Endothelial cell of umbilical vein (primary cell): ENCODE data around the gene LRG1. TPM values are rescaled to one million over a fixed set of nuclear protein-coding genes. Genes with fewer than 3 reads are reported as not detected.

ENCODE experiments used
- BruUV-seq: library from RNA; stranded (reverse); fragments of 400-500 nt; replicated peaks from 2 replicates; lab custom pipeline; 2021; lab: Mats Ljungman, UMichigan
- CTCF ChIA-PET: fragments of 300-600, 350-600 bp; sonication (Branson Sonifier 250); formaldehyde crosslinking; loops from one replicate; lab custom pipeline; 2021; ENCODE audit warnings: antibody characterized with exemption, inconsistent platforms; lab: Charles Lee
- POLR2A ChIA-PET: fragments of 300-600, 350-600 bp; sonication (Branson Sonifier 250); formaldehyde crosslinking; loops from one replicate; lab custom pipeline; 2021; ENCODE audit warnings: antibody characterized with exemption, inconsistent platforms; lab: Charles Lee
- DNase-seq: peaks from one replicate; pipeline ENCODE4 v3.0.0-alpha.2; 2011; ENCODE audit warnings: low read depth, low spot score
- FAIRE-seq: peaks from 2 replicates; lab custom pipeline; 2011; peaks lifted over from hg19 to GRCh38; lab: Jason Lieb, UNC
- H2AFZ ChIP-seq: 2 replicates; pipeline ENCODE4 v1.6.0; 2012; ENCODE audit warnings: low read depth, low read length, control low read depth, inconsistent platforms
- H3K27ac ChIP-seq: 2 replicates; pipeline ENCODE4 v1.5.1; 2011; ENCODE audit warnings: low read depth, mild to moderate bottlenecking, control low read depth, low read length, moderate library complexity; ENCODE audit not compliant: insufficient read depth
- H3K27me3 ChIP-seq, 2 experiments: 2 replicates each; pipeline versions ENCODE4 v1.6.0 to v1.6.1; 2011; ENCODE audit warnings: low read length in 2 of 2, mixed read lengths in 1 of 2; ENCODE audit not compliant: control insufficient read depth in 2 of 2, insufficient read depth in 2 of 2
- H3K36me3 ChIP-seq, 2 experiments: 2 replicates in 1 of 2; 3 replicates in 1 of 2; pipeline ENCODE4 v1.5.1; 2011; ENCODE audit warnings: low read length in 2 of 2, mild to moderate bottlenecking in 1 of 2, moderate library complexity in 1 of 2; ENCODE audit not compliant: control insufficient read depth in 2 of 2, insufficient read depth in 2 of 2; ENCODE audit errors: extremely low read depth in 1 of 2
- H3K4me1 ChIP-seq: 3 replicates; pipeline ENCODE4 v1.5.1; 2011; ENCODE audit warnings: mild to moderate bottlenecking, low read length; ENCODE audit not compliant: control insufficient read depth, insufficient read depth; ENCODE audit errors: extremely low read depth
- H3K4me2 ChIP-seq: 2 replicates; pipeline ENCODE4 v1.6.1; 2011; ENCODE audit warnings: low read length, control low read depth, mixed read lengths; ENCODE audit not compliant: insufficient read depth
- H3K4me3 ChIP-seq, 3 experiments: fragments of 200-600 bp in 1 of 3; sonication (generic), shearing (Covaris generic) in 1 of 3; replicated peaks in 1 of 3; 2 replicates each; pipeline ENCODE4 v1.5.1; 2011 to 2016; ENCODE audit warnings: control low read depth in 3 of 3, low read length in 3 of 3, mild to moderate bottlenecking in 2 of 3, inconsistent platforms in 1 of 3, low read depth in 1 of 3, moderate library complexity in 1 of 3; ENCODE audit not compliant: insufficient read depth in 1 of 3
- H3K79me2 ChIP-seq: 2 replicates; pipeline ENCODE4 v1.6.0; 2012; ENCODE audit warnings: low read length, inconsistent platforms; ENCODE audit not compliant: control insufficient read depth, insufficient read depth
- H3K9ac ChIP-seq: replicated peaks from 2 replicates; pipeline ENCODE3; 2011; ENCODE audit warnings: low read length, control low read depth; ENCODE audit not compliant: insufficient read depth; ENCODE audit errors: extremely low read depth
- H3K9me1 ChIP-seq: replicated peaks from 3 replicates; pipeline ENCODE4 v1.6.0; 2011; ENCODE audit warnings: mild to moderate bottlenecking, low read length; ENCODE audit not compliant: control insufficient read depth, insufficient read depth; ENCODE audit errors: extremely low read depth
- H3K9me3 ChIP-seq: replicated peaks from 2 replicates; pipeline ENCODE4 v1.5.1; 2012; ENCODE audit warnings: low read length, inconsistent platforms; ENCODE audit not compliant: control insufficient read depth, insufficient read depth
- H4K20me1 ChIP-seq: replicated peaks from 2 replicates; pipeline ENCODE3; 2011; ENCODE audit warnings: mild to moderate bottlenecking, low read length; ENCODE audit not compliant: control insufficient read depth, insufficient read depth; ENCODE audit errors: extremely low read depth
- EZH2 ChIP-seq: IDR thresholded peaks from 2 replicates; pipeline ENCODE4 v1.6.1; 2012; ENCODE audit warnings: borderline replicate concordance, low read depth, mild to moderate bottlenecking, moderate library complexity, low read length, inconsistent platforms; ENCODE audit not compliant: severe bottlenecking
- FOS ChIP-seq: IDR thresholded peaks from 2 replicates; pipeline ENCODE4 v1.6.1; 2011; ENCODE audit warnings: mild to moderate bottlenecking, low read length, moderate library complexity, borderline replicate concordance; ENCODE audit not compliant: insufficient read depth
- GATA2 ChIP-seq: IDR thresholded peaks from 2 replicates; pipeline ENCODE4 v1.7.0; 2011; ENCODE audit warnings: low read depth, mild to moderate bottlenecking, moderate library complexity, mixed read lengths, low read length; ENCODE audit not compliant: insufficient read length, insufficient read depth
- JUN ChIP-seq: IDR thresholded peaks from 2 replicates; pipeline ENCODE4 v1.6.1; 2011; ENCODE audit warnings: borderline replicate concordance, low read depth; ENCODE audit not compliant: insufficient read length, insufficient read depth
- MYC ChIP-seq: IDR thresholded peaks from one replicate; pipeline ENCODE4 v1.6.1; 2011; ENCODE audit warnings: mild to moderate bottlenecking, low read depth, low read length
- POLR2A ChIP-seq: IDR thresholded peaks from 2 replicates; pipeline ENCODE4 v1.6.1; 2012; ENCODE audit warnings: low read depth, mild to moderate bottlenecking, control low read depth, low read length
- POLR2AphosphoS5 ChIP-seq: IDR thresholded peaks from 2 replicates; pipeline ENCODE4 v1.6.1; 2012; ENCODE audit warnings: low read depth, mild to moderate bottlenecking, control low read depth, low read length, moderate library complexity; ENCODE audit not compliant: insufficient read depth
- dilution Hi-C: fragments of 300-500 bp; cut with MboI; formaldehyde crosslinking; loops from one replicate; pipeline ENCODE4 v1.15.0; 2019; ENCODE audit warnings: low sequenced_read_pairs; ENCODE audit not compliant: extremely low pct_ligation_motif_present
- intact Hi-C: fragments of 100-400 bp; cut with micrococcal nuclease; formaldehyde crosslinking; loops from one replicate; pipeline ENCODE4 v1.10.0; 2022
- polyA plus RNA-seq, 4 experiments: library from polyadenylated mRNA; depleted of rRNA in 3 of 4; stranded (reverse) in 3 of 4; unstranded in 1 of 4; fragments of >200 nt; gene quantifications; 2 replicates each; pipeline versions ENCODE4 v1.2.1 to v1.2.3, GENCODE V29; 2011 to 2012; ENCODE audit warnings: missing spikeins in 1 of 4
- total RNA-seq: library from RNA; stranded (reverse); gene quantifications from 2 replicates; pipeline ENCODE4 v1.2.3, GENCODE V29; 2021
- TF ChIP-seq, protein P1 (sequence below): IDR thresholded peaks from 2 replicates; pipeline ENCODE4 v1.6.1; 2011; ENCODE audit not compliant: insufficient read depth, insufficient read length
- TF ChIP-seq, protein P2 (sequence below), 2 donors: IDR thresholded peaks; 1 replicate in 1 of 2; 2 replicates in 1 of 2; pipeline ENCODE4 v1.5.1; 2011; ENCODE audit warnings: low read length in 2 of 2, mild to moderate bottlenecking in 2 of 2, moderate library complexity in 2 of 2, control low read depth in 1 of 2, inconsistent platforms in 1 of 2, low read depth in 1 of 2; ENCODE audit not compliant: insufficient read depth in 1 of 2; ENCODE audit errors: extremely low read depth in 1 of 2

The LRG1 gene
- total and polyA plus RNA-seq, 2 donors (not counting 3 experiments of a cell fraction or from before 2014, with no cell fraction given), result 0.21 to 0.31 TPM

DNA sequence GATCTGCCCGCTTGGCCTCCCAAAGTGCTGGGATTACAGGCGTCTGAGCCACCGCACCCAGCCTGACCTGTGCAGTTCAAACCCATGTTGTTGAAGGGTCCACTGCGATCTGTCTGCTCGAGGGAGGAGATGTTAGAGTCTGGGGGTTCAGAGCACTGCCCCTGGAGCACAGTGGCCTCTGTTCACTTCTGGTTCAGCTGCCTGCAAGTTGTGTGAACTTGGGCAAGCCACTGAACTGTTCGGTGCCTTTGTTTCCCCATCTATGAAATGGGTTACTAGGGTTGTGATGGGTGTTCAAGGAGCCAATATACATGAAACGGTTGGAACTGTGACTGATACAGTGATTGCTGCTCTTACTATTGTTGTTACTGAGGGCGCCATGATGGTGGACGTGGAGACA, 6.5 kb downstream of the LRG1 start:
- intact Hi-C loops (no loop called here), dilution Hi-C loops (no loop called here)
- TF ChIP-seq, protein P1, sequence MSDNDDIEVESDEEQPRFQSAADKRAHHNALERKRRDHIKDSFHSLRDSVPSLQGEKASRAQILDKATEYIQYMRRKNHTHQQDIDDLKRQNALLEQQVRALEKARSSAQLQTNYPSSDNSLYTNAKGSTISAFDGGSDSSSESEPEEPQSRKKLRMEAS, result no peak
- TF ChIP-seq, protein P2, sequence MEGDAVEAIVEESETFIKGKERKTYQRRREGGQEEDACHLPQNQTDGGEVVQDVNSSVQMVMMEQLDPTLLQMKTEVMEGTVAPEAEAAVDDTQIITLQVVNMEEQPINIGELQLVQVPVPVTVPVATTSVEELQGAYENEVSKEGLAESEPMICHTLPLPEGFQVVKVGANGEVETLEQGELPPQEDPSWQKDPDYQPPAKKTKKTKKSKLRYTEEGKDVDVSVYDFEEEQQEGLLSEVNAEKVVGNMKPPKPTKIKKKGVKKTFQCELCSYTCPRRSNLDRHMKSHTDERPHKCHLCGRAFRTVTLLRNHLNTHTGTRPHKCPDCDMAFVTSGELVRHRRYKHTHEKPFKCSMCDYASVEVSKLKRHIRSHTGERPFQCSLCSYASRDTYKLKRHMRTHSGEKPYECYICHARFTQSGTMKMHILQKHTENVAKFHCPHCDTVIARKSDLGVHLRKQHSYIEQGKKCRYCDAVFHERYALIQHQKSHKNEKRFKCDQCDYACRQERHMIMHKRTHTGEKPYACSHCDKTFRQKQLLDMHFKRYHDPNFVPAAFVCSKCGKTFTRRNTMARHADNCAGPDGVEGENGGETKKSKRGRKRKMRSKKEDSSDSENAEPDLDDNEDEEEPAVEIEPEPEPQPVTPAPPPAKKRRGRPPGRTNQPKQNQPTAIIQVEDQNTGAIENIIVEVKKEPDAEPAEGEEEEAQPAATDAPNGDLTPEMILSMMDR (IDR thresholded peaks at IDR 0.05; ENCODE audit: extremely low read depth in 1 of 2, insufficient read depth in 1 of 2, low read depth in 1 of 2, low read length in 2 of 2), result no peak
- no peak for TF ChIP-seq FOS
- TF ChIP-seq GATA2, result no peak
- DNase-seq (no peak), FAIRE-seq (no peak)
- no TSS peak for BruUV-seq
- Histone ChIP-seq H2AFZ (no peak overlapping the region), H3K9me3 (no peaks in the 10 kb centered on the region), H3K9me1 (no peaks in the 10 kb centered on the region), H3K9ac (no peak overlapping the region), H3K27ac (no peak overlapping the region), H3K4me1 (peaks cover 3% of the 10 kb centered on the region), H4K20me1 (no peaks in the 10 kb centered on the region), H3K4me2 (no peak overlapping the region), H3K27me3 (no peaks in the 10 kb centered on the region), H3K36me3 (no peaks in the 10 kb centered on the region), H3K4me3 (no peak overlapping the region), H3K79me2 (no peaks in the 10 kb centered on the region)
- POLR2A ChIA-PET, result no interaction called here
- CTCF ChIA-PET, result interaction anchor here (4.1 kb wide), 1 partner anchor 9 kb away, joined by 92 read pairs; no protein-coding TSS in a partner anchor

DNA sequence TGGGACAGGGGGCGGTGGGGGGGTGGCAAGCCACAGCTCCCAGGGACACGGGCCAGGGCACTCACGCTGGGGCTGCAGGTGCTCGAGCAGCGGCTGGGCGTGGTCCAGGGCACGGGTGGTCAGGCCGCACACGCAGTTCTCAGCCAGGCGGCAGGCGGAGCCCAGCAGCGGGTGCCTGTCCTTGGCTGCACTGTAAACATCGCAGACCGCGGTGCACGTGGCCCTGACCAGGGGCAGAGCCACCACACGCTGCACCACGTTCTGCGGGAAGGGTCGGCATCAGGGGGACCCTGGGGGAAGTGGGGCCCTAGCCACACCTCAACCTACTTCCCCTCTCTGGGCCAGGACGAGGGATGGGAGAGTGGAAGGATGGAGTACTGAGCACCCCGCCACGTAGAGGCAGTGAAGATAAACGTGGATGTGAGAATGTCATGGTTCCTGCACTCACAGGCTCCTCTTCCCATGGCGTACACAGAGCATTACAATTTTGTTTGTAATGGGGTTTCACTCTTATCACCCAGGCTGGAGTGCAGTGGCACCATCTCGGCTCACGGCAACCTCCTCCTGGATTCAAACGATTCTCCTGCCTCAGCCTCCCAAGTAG, 8.2 kb downstream of the LRG1 start:
- intact Hi-C loops, result no loop called here
- H3K4me2 ChIP-seq, result no peak overlapping the region
- no peak overlapping the region for H3K27ac ChIP-seq
- ChIA-PET POLR2A (no interaction called here), CTCF (no interaction called here)
- H3K4me3 ChIP-seq, result no peak overlapping the region
- TF ChIP-seq JUN (no peak), FOS (no peak), POLR2AphosphoS5 (no peak), GATA2 (no peak), POLR2A (no peak), MYC (no peak), EZH2 (no peak)
- TF ChIP-seq, protein P2 (IDR thresholded peaks at IDR 0.05; ENCODE audit: extremely low read depth in 1 of 2, insufficient read depth in 1 of 2, low read depth in 1 of 2, low read length in 2 of 2), result no peak
- TF ChIP-seq, protein P1, result no peak
- H3K4me1 ChIP-seq, result peaks cover 3% of the 10 kb centered on the region
- dilution Hi-C loops, result no loop called here
- FAIRE-seq (no peak), DNase-seq (no peak)
- no peaks in the 10 kb centered on the region for H3K27me3 ChIP-seq
- no peaks in the 10 kb centered on the region for H4K20me1 ChIP-seq
- H3K9me3 ChIP-seq, result no peaks in the 10 kb centered on the region
- no peaks in the 10 kb centered on the region for H3K36me3 ChIP-seq
- no peak overlapping the region for H2AFZ ChIP-seq
- no peaks in the 10 kb centered on the region for H3K9me1 ChIP-seq
- H3K79me2 ChIP-seq, result no peaks in the 10 kb centered on the region
- BruUV-seq, result no TSS peak
- H3K9ac ChIP-seq, result no peak overlapping the region
